SIG-M5 treated with dmso at 0.1 percent for 504 hours (cell line): ENCODE data around the gene TMPRSS6.
"Not testable (repeated sequence)": the region's sequence is repeated elsewhere in the genome, so short reads cannot be mapped to it uniquely, and the experiment has no call there.

ENCODE experiments used
- DNase-seq: peaks from one replicate; lab custom pipeline; 2025; ENCODE audit not compliant: unreplicated experiment; lab: John Stamatoyannopoulos, UW

Gene TMPRSS6

DNA sequence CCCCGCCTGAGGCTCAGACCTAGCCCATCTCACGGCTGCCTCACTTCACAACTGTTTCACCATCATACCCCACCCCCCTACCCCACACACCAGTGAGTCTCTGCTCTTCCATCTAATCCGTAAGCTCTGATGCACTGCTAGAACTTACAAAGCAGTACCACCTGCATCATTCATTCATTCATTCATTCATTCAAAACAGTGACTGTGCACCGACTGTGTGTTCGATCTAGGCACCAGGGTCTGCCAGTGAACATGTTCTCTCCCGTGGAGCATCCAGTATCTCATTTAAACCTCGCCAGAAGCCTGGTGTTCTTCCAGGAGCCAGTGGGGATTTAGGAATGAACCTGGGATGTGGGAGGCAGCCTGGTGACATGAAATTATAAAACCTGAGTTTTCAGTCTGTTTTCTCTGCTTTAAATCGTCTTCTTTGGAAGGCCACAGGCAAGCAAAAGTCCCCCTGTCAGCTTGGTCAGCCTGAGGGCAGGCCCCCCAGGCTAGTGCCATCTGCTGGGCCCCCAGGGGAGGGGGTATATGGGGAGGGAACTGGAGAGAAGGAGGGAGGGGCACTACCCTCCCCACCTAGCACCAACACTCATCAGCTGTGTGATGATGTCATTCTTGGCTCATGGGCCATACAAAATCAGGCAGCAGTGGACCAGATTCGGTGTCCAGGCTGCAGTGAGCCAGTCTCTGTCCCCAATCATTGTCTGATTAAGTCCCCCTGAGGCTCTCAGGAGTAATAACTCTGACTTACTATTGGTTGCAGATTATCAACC, 18.4 kb downstream of the TMPRSS6 start:
- no peak for DNase-seq

DNA sequence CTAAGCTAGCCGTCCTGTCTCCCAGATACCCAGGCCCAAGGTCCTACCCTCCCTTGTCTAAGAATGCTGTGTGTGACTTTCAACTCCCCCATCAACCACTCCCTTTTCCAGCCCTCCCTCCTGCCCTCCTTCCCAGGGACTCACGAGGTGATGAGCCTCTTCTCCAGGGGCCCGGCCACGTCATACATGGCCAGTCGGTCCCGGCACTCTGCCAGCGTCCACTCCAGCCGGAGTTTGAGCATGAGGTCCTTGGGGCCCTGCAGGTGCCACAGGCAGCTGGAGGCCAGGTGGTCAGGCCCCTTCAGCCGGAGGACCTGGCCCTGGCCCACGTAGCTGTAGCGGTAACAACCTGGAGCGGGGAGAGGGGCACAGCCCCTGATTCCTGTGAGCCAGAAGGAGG, 20.1 kb downstream of the TMPRSS6 start:
- DNase-seq, result no peak

DNA sequence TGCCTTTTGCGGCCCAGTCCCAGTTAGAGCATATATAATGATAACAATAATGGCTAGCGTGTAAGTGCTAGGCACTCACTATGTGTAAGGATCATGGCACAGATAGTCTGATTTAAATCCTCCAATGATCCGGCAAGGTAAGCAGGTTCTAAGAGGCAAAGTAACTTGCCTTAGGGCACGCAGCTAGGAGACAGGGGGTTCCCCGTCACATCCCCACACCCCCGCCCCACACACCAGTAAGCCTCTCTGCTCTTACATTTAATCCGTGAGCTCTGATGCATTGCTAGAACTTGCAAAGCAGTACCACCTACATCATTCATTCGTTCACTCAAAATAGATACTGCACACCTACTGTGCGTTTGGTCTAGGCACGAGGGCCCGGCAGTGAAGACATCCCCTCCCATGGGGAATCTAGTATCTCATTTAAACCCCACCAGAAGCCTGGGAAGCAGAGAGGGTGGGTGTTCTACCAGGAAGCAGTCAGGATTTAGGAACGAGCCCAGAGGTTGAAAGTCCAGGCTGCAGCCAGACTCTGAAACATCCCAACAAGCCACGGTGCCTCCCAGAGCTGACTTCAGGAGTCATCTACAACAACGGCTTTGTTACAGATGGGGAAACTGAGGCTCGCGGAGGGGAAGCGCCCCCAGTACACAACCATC, 20.6 kb downstream of the TMPRSS6 start:
- no peak for DNase-seq

DNA sequence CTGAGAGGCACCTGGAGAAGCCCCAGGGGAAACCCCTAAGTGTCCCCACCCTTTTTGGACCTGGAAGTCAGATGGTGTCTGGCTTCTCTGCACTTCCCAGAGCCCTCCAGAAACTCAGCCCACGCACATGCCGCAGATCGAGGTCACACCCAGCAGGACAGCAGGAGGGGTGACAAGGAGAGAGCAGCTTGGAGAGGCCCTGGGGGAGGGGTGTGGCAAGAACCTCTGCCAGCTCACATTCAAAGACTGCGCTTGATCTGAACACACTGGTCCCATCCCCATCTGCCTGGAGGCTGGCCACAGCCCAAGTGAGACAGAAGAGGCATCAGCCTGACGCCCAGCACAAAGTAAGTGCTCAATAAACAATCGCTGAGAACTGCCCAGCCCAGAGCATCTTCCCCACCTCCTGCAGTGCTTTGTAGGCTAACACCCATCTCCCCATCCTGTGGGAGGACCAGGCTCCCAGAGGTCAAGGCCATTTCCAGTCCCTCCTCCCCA, 21.4 kb downstream of the TMPRSS6 start:
- DNase-seq, result no peak

DNA sequence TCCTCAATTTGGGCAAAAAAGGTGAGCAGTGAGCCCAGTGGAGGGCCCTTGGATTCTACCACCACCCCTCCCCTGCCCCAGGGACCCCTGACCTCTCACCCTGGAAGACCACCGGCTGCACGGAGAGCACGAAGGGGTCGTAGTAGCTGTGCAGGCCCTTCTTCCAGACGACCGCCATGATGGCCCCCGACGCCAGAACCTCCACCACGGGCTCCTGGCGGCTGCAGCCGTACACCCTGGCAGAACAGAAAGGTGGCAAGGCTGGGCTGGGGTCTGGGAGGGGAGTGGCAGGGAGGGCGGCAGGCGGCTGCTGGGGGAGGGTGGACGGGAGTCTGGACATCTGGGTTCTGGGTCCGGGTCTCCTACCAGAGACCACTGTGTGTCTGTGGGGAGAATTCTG, 23.3 kb downstream of the TMPRSS6 start:
- no peak for DNase-seq

DNA sequence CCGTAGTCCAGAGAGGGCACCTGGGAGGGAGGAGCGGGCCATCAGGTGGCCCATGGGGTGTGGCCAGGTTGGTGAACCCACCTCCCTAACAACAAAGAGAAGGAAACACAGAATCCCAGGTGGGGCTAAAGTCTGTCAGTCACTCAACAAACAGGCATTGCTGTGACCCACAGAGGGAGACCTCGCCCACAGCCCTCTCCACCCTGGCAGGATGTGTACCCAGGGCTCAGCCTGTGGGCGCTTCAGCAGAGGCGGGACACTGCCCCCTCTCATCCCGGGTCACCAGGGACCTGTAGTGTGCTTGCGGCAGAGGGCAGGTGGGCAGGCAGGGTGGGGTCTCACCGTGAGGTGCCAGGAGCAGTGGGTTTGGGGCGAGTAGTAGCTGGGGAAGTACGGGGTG, 25.1 kb downstream of the TMPRSS6 start:
- DNase-seq, result no peak

DNA sequence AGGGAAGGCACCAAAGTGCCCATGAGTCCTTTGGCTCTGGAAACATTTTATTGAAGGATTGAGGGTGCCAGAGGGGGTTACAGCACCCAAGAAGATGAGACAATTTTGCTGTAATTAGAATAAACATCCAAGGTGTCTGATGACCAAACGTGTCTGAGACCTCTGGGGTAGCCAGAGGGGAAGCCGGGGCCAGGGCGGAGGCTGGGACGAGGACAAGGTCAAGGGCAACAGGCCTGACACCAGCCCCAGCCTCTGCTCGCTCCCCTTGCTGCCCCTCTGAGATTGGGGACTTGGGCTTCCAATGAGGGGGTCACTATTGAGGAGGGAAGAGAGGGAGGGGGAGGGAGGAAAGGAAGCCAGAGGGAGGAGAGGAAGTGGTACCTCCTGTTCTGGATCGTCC, 25.6 kb downstream of the TMPRSS6 start:
- DNase-seq, result no peak

DNA sequence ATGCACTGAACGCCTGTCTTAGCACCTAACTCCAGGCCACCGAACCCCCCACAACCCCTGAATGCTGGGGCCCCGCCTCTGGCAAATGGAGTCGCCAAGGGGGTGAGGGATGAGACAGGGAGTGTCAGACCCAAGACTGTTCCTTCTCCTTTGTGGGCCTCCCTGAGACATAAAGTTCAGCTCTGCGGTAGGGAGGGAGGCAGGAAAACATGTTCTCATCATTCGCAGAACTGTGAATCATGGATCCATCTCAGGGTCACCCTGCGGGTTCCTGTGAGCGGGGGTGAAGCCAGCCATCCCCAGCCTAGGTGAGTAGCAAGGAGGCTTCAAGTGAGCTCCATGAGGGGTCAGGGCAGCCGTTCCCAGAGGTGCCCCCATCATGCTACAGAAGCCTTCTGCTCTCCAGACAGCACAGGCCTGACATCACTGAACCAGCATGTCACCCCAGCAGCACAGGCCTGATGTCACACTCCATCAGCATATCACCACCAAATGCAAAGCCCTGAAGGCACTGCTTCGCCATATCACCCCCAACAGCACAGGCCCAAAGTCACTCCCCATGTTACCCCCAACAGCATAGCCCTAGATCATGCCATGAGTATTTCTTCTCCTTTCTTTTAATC, 27.2 kb downstream of the TMPRSS6 start:
- no peak for DNase-seq

DNA sequence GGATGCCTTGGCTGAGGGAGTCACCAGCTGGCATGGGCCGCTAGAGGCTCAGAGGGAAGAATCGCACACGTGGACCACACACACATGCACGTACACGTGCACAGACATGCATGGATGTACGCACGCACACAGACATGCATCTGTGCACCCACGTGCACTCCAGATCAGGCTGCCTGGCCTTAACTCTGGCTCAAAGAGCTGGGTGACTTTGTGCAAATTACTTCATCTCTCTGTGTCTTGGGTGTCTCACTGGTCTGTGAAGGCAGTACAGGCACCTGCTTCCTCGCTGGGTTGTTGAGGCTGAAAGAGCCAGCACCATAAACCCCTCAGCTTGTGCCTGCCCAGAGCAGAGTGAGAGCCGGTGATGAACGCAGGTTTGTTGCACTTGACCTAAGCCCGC, 28.7 kb downstream of the TMPRSS6 start:
- DNase-seq, result no peak

DNA sequence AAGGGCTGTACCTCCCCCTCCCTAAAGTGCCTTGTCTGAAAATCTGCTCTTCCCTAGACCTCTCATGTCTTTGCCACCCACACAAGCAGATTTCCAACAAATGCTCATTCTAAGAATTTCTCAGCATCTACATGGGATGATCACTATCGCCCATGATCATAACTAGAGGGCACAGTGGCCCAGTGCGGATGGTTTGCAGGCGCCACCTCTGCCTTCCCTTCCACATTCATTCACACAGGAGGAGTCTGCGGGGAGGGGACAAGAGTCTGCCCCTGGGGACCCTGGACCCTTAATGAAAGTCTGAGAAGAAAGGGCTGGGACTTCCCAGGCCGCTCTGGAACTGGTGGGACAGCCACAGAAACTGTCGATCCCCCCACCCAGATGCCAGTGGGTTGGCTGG, 29.1 kb downstream of the TMPRSS6 start:
- DNase-seq, result no peak

DNA sequence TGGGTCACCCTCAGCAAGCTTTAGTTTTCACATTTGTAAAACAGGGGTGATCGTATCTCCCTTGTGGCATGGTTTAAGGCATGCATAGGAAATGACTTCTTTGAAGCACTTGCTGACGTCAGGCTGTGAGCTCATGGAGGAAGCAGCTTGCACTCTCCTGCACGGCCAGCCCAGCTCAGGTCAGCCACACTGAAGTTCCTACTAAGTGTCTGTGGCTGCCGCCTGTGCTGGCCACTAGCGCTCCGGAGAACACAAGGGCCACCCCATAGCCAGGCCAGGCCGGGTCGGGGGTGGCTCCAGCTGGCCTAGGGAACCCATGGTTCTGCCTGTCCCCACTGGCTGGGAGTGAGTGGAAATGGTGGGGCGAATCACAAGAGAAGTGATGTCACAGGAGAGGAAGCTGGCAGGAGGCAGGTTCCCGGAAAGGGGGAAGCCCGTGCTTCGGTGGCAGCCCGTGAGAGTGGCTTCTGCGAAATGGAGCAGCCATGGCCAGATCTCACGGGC, 29.8 kb downstream of the TMPRSS6 start:
- no peak for DNase-seq

DNA sequence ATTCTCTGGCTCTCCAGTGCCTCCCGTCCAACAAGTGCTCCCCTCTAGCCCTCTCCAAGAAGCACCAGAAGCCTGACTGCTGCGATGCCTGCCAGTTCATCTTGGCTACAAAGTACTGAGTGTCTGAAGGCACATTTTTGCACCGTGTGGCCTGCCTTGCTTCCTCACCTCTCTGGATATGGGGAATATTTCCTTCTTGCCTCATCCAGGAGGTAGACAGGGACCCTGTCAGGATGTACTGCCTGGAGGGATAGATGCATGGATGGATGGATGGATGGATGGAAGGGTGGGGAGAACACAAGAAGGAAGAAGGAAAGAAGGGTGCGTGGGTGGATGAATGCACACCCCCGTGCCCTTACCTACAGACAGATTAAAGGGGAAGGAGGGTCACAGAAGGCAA, 30.4 kb downstream of the TMPRSS6 start:
- DNase-seq, result no peak

DNA sequence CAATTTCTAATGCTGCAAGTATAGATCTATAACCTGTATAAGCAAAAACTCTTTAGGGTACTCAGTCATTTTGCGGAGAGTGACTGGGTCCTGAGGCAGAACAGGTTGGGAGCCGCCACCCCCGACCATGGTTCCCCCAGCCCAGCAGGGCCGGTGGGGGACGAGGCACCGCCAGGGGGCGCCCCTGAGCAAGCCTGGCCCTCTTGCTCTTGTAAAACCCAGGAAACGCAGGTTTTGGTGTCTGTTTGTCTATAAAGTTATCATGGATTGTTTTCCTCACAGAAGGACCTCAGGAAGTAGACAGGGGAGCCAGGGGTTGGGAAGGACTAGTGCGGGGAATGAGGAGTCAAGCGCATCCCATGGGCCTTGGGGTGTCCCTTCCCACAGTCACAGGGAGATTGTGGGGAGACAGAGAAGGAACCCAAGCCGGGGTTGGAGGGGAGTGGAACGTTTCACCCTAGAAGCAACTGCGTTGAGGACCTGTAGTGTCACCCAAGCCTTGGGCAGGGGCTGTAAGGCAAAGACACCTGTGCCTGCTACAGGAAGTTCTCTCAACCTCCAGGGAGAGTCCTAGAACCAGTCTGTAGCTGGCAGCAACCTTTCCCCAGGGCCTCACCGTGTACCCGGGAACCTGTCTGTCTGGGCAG, 31.6 kb downstream of the TMPRSS6 start:
- no peak for DNase-seq

DNA sequence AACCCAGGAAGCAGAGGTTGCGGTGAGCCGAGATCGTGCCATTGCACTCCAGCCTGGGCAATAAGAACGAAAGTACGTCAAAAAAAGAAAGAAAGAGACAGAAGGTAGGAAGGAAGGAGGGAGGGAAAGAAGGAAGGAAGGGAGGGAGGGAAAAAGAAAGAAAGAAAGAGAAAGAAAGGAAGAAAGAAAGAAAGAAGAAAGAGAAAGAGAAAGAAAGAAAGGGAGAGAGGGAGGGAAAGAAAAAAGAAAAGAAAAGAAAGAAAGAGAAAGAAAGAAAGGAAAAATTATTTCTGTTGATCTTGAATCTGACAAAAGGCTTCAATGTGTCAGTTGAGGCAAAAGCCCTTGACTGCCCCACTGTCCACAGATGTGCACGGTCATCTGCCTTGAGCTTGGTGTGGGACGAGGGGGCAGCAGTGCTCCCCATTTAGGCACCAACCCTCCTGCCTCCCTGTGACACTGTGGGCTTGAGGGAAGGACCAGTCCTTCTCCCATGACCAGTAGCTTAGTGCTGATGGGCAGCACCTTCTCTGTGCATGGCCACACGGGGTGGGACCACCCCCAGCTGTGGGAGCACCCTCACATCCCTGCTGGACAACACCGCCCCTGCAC, 33.6 kb downstream of the TMPRSS6 start:
- DNase-seq, result no peak

DNA sequence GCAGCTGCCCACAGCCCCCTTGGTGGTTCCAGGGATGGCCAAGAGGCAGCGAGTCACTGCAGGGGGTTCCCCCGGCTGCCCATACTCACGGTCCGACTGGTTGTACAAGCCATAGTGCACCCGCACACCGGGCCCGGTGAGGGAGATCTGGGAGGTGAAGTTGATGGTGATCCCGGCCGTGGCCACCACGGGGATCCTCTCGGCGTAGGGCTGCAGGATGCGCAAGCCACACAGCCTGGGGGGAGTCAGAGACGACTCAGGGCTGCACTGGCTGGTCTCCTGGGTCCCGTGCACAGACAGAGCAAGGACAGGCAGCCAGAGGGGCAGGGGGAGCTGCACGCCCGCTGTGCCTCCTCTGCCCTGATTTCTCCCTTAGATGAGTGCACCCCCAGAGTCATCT, 34.5 kb downstream of the TMPRSS6 start:
- no peak for DNase-seq

DNA sequence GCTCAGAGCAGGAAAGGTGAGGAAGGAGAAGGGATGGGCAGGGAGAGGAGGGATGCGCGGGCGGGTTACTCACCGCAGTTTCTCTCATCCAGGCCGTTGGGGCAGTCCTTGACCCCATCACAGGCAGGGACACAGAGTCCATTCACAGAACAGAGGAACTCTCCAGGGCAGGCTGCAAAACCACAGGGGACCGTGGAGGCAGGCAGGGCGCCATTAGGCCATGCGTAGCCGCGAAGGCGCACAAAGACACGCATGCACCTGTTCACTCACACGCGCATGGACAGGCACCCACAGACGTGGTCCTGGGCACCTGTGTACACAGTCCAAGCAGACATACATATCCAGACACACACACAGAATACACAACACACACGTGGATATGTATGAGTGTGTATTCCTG, 35.0 kb downstream of the TMPRSS6 start:
- DNase-seq, result no peak

DNA sequence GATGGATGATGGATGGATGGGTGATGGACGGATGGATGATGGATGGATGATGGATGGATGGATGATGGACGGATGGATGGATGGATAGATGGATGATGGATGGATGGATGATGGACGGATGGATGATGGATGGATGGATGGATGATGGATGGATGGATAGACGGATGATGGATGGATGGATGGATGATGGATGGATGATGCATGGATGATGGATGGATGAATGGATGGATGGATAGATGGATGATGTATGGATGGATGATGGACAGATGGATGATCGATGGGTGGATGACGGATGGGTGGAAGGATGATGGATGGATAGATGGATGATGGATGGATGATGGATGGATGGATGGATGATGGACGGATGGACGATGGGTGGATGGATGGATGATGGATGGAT, 36.8 kb downstream of the TMPRSS6 start:
- DNase-seq, result no peak

DNA sequence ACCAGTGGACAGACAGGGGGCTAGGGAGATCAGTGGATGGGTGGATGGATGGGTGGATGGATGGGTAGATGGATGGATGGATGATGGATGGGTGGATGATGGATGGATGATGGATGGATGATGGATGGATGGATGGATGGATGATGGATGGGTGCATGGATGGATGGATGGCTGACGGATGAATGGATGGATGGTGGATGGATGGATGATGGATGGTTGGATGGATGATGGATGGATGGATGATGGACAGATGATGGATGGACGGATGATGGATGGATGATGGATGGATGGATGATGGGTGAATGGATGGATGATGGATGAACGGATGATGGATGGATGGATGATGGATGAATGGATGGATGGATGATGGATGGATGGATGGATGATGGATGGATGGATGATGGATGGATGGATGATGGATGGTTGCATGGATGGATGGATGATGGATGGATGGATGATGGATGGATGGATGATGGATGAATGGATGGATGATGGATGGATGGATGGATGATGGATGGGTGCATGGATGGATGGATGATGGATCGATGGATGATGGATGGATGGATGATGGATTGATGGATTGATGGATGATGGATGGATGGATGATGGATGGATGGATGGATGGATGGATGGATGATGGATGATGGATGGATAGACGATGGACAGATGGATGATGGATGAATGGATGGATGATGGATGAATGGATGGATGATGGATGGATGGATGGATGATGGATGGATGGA, 37.5 kb downstream of the TMPRSS6 start:
- DNase-seq, result not testable (repeated sequence)

DNA sequence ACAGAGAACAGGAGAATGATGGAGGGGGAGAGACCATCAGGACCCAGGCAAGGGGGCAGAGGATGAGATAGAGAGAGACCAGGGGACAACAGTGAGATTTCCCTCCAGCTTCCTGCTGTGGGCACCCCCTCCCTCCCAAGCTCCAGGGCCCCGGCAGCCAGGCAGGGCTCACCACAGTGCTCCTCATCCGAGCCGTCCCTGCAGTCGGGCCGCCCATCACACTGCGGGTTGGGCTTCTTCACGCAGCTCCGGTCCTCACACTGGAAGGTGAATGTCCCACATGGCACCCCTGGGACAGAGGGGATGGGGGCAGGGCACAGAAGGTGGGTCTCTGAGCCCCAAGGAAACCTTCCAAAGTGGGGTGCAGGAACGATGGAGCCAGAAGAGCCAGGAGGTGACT, 38.8 kb downstream of the TMPRSS6 start:
- no peak for DNase-seq

DNA sequence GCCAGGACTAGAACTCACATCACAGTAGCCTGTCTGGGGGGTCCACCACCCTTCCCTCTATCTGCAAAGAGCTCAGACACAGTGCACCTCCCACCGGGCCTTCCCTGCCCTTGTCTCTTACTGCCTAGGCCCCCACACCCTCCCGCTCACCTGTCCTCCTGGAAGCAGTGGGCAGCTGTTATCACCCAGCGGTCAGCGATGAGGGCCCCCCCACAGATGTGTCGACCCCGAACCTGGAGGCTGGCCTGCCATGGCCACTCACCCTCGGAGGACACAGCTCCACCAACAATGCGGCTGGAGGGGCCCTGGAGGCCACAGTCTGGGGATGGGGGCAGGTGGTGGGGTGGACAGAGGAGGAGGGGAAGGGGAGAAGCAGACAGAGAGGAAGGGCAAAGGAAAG, 39.2 kb downstream of the TMPRSS6 start:
- DNase-seq, result no peak
